Globus pallidus (tissue), 1 donor: Measurements from ENCODE around the gene PIH1D1.
"Not testable (repeated sequence)": the region's sequence is repeated elsewhere in the genome, so short reads cannot be mapped to it uniquely, and the experiment has no call there.

Experiments used
- DNase-seq: peaks from one replicate; pipeline ENCODE4 v3.0.0-alpha.2; 2015; ENCODE audit warnings: low spot score

The PIH1D1 gene

GRCh38 chr19:49456326-49456725 is 4.7 kb upstream of the PIH1D1 start:
- no peak for DNase-seq

DNA sequence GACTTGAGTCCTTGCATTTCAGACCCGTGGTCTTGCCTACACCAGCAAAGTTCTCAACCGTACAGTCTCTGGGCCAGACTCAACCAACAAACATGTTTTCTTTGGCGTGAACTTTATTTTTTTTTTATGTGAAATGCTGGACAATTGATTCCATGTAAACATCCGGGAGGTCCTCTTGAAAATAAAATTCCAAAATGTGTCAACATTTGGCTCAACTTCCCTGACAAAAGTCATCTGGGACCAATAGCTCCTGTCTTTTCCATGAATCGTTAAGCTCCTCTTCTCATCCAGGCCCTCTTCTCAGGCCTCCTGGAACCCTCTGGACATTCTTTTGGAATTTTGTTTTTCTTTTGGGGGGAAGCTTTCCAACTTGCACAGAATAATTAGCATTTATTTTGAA is 4.2 kb upstream of the PIH1D1 start:
- DNase-seq = no peak

- DNase-seq = no peak
Observed at GRCh38 chr19:49453757-49454240, 2.2 kb upstream of the PIH1D1 start.

GRCh38 chr19:49453013-49453756 is 1.6 kb upstream of the PIH1D1 start, which contains the start of gene ALDH16A1:
Gene ALDH16A1, plus strand, starts transcription at chr19:49453225. Its CDS starts 107 bp downstream, at chr19:49453332.
- peak; percentile 98 for DNase-seq

- DNase-seq = no peak
Observed at GRCh38 chr19:49450405-49450804, 1.2 kb downstream of the PIH1D1 start.

GRCh38 chr19:49448432-49448786 is 3.2 kb downstream of the PIH1D1 start:
- DNase-seq = no peak

DNA sequence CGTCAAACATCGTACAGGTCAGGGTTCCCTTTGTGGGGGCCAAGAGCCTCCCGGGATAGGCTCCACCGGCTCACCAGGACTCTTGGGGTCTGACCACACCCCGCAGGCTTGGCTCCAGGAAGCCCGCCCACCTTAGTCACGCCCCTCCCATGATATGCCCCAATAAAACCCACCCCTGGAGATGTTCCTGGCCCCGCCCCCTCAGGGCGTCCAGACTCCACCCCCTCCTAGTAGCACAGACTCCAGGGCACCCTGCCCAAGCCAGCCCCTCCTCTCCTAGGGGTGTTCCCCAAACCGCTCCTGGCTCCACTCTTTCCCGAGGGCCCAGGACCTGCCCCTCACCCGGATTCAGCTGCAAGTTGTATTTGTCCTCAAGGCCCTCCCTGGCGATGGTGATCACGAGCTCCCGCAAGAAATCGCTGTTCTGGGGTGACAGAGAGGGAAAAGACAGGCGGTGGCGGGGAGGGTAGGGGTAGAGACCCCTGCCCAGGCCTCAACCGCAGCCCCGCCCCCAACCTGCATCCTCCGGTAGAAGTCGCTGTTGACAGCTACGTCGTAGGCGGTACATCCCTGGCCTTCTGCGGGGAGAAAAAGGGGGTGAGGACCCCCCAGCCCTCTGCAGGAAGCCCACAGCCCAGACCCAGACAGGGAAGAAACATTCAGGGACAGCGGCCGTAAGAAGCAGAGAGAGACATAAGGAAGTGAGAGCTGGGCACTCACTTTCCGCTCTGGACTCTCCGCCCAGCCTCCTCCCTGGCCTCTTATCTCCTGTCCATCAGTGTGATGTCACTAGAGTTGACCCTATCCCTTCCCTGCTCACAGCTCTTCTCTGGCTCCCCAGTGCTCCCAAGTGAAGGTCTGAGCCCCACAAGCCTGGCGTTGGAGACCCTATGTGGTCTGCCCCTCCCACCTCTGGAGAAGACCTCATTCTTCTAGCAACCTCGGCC is 3.9 kb downstream of the PIH1D1 start:
- no peak for DNase-seq

DNA sequence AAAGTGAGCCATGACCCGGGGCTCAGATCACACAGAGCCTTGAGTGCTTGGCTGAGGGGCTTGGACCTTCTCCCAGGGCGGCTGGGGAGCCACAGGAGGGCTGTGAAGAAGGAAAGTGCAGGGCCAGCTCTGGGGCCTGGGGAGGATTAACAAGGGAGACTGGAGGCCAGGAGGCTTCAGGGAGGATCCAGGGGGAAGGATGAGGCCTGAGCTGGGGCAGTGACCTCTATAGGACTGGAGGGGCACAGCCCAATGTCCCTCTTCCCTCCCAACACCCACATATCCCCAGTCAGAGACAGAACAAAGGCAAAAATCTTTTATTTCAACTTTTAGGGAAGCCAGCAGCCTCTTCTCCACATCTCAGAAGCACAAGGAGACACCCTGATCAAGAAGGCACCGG is 5.6 kb downstream of the PIH1D1 start:
- no peak for DNase-seq

DNA sequence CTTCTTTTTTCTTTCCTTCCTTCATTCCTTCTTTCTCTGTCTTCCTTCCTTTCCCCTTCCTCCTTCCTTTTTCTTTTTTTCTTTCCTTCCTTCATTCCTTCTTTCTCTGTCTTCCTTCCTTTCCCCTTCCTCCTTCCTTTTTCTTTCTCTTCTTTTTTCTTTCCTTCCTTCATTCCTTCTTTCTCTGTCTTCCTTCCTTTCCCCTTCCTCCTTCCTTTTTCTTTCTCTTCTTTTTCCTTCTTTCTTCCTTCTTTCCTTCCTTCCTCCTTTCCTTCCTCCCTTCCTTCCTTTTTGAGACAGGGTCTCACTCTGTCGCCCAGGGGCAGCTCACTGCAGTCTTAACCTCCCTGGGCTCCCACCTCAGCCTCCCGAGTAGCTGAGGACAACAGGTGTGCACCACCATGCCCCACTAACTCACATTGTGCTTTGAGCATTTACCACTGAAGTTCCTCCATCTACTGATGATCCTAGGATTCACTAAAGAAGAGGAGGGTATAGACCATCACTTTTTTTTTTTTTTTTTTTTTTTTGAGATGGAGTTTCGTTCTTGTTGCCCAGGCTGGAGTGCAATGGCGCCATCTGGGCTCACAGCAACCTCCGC is 7.4 kb downstream of the PIH1D1 start:
- not testable (repeated sequence) for DNase-seq

GRCh38 chr19:49443366-49444099 is 8.1 kb downstream of the PIH1D1 start:
- peak; percentile 94 for DNase-seq

GRCh38 chr19:49442771-49443365 is 8.7 kb downstream of the PIH1D1 start:
- no peak for DNase-seq

- no peak for DNase-seq
Observed at GRCh38 chr19:49442354-49442753, 9.3 kb downstream of the PIH1D1 start.

DNA sequence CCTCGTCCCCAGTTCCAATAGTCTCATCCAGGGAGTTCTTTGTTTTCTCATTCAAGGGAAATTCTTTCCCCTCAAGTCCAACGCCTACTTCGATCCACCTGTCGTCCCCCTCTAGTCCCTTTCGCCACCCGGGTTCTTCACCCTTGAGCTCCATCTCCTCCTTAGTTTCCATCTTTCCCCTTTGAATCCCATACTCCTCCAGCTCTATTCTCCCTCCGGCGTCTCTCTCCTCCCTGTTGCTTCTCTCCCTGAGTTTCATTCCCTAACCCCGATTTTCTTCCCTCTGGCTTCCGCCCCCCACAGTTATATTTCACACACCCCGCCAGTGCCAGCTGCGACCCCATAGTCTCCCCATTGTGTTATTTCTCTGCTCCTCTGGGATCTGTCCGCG is 9.7 kb downstream of the PIH1D1 start:
- DNase-seq = no peak

- DNase-seq = no peak
Observed at GRCh38 chr19:49441210-49441959, 10.2 kb downstream of the PIH1D1 start, which contains the start of gene SLC17A7. Gene SLC17A7, minus strand, starts transcription at chr19:49441527. Its CDS starts 148 bp downstream, at chr19:49441379.

- no peak for DNase-seq
Observed at GRCh38 chr19:49440439-49441209, 11.0 kb downstream of the PIH1D1 start.

DNA sequence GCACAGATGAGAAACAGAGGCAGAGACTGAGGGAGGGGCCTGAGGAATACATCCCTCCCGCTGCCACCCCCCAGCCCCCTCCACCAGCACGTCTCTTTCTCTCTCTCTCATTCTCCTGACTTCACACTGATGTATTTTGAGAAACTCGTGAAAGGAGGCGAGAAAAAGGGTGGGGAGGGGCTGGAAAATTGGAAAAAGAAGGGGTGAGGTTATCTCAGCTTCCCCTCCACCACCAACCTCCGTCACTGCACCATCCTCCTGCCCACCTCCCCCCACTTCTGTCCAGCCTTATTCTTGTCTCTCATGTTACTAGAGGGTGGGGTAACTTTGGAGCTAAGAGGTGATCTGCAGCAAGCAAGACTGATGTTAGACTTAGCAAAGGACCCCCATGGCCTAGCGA is 11.8 kb downstream of the PIH1D1 start:
- no peak for DNase-seq

DNA sequence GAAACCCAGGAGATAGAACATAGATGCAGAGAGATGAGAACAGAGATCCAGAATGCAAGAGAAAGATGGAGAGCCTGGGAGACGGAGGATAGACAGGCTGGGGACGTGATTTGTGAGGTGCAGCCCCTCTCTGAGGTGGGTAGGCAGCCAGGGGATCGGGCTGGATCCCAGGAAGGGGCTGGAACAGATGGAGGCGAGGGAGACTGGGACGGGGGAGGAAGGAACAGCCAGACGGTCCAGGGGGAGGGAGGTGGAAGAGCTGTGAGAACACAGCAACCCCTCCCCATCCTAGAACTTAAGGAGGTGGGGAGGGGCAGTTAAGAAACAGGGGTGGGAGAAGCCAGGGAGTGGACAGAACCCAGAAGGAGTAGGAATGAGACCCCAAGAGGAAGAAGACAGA is 13.4 kb downstream of the PIH1D1 start:
- DNase-seq = no peak

DNA sequence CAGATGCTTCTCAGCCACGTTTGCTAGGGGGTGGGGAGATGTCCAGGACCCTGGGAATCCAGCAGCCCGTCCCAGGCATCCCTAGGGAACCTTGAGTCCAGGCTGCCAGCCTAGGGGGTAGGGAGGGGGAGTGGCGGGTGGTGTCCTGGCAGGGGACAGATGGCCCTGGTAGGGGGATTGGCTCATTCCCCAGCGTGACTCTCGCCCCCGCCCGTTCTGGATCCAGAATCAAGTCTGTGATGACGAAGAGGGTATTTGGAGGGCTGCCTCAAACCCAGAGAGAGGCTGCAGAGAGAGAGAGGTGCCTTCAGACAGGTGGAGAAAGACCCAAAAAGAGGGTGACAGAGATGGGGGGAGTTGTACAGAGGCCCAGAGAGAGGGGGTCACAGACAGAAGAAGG is 14.4 kb downstream of the PIH1D1 start:
- DNase-seq = no peak

DNA sequence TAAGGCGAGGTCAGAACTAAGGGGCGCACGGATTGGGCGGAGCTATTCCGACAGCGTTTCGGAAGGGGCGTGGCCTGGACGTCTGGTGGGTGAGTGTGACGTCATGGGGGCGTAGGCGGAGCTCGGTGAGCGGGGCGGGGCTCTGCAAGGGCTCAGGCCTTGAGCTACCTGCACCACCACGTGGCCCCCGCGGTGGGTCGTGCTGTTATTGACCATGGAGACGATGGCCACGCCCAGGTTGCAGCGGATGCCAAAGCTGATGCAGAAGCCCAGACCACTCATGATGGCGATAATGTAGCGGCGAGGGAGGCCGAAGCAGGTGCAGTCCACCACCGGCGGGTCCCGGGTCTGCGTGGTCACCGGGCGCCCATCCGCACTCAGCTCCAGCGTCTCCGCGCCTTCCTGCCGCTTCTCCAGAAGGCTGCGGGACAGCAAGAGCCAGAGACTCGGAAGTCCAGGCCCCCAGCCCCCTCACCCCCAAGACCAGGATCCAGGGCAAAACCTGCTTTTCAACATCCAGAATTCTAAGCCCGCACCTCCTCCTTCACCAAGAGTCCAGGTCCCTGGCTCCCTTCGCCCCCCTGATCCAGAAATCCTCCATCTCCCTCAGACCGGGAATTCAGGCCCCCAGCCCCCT is 15.1 kb downstream of the PIH1D1 start:
- no peak for DNase-seq
